Activated CD4-positive, CD25-positive, alpha-beta regulatory T cell treated with anti-CD3 and anti-CD28 coated beads, Interleukin-2, amount 50 U/mL, for 24 hours (primary cell): Measurements from ENCODE around the gene SLC12A8.

Experiments
- ATAC-seq, 2 donors: fragments of 150-1000 bp; cut with Tn5 transposase; one replicate each; pipeline ENCODE4 v1.10.0; 2021; ENCODE audit warnings: mild to moderate bottlenecking in 1 of 2, moderate library complexity in 1 of 2

The SLC12A8 gene

GRCh38 chr3:125152951-125153350, 59.6 kb downstream of the SLC12A8 start:
- ATAC-seq: no peak

DNA sequence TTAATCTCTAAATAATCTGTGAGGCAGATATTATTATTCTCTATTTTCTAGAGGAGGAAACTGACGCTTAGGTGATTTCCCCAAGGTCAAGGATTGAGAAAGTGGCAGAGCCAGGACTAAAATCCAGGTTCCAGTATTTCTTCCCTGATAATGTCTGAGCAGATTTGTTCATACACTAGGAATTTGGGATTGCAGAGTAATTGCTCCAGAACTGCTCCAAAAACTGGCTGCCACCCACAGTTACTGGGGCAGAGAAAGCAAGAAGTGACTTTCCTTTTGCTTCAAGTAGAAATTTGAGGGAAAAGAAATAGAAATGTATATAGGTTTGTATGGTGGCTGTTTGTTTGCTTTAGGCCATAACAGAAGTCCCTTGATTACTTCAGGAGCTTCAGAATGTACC, 60.6 kb downstream of the SLC12A8 start:
- ATAC-seq: no peak

- no peak for ATAC-seq
Observed at GRCh38 chr3:125151442-125151817, 61.1 kb downstream of the SLC12A8 start.

DNA sequence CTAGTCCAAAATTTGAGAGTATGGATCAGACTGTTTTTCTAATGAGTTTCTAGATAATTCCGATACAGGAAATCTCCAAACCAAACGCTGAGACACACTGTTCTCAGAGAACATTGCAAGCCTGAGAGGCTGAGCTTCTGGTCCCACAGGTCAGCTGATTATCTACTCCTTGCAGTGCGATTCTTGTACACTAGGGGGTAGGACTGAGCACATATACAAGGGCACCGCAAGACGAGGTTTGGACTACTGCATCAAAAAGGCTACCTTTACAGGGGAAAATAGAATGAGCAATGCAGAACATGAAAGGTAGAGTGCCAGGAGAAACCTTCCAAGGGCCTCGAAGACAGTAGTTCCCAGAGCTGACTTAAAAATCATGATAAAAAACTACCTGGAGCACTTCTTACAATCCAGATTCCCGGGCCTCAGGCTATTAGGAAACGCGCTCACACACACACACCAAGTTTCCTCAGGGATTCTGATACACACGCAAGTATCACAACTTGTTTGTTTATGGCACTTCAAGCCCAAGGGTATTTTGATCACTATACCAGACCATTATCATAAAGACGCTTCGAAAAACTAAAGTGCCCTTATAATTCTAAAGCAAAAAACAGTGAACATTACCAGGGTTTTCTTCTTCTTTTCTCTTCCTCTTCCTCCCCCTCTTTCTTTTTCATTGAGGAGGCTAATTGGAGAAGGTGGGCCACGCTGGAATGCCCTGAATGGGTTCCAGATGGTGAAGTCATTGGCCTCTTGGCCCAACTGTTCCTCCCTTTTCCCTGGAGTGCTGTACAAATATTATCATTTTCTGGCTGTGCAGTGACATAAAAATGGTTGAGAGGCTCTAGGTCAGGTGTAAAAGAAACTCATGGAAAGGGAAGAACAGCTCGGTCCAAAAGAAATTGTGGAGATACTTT, 61.8 kb downstream of the SLC12A8 start:
- ATAC-seq: peak; percentile 67 to 68

DNA sequence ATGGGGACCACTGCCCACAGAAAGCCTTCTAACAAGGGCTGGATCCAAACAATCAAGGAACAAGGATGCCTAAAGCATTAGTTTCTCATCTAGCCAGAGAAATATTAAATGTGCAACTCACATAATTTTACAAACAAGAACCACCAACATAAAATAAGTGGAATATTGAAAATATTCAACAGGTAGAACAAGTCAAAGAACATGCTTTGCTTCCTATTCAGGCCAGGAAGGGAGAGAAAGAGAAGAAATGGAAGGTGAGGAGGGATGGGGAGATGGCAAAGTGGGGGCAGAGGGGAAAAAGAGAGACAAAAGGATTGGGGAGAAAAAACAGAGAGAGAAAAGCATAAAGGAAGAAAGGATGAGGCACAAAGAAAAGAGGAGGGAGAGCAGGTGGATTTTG, 63.1 kb downstream of the SLC12A8 start:
- ATAC-seq: no peak

DNA sequence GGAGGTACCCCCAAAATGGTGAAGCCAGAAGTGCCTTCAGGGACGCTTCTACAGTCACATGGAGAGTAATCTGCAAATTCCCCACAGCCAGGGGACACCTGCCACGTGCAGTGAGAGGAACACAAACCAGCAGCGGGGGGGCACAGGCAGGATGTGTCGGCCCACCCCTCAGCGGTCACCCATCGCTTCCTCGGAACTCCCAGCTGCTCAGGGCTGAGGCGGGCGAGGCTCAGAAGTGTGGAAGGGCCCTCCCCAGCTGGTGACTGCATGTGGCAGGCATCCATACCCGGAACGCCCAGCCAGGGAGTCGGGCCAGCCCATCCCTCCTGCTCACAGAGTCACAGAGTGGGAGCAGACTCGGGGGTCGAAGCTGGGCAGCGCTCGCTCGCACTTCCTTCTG, 63.7 kb downstream of the SLC12A8 start:
- ATAC-seq: no peak

DNA sequence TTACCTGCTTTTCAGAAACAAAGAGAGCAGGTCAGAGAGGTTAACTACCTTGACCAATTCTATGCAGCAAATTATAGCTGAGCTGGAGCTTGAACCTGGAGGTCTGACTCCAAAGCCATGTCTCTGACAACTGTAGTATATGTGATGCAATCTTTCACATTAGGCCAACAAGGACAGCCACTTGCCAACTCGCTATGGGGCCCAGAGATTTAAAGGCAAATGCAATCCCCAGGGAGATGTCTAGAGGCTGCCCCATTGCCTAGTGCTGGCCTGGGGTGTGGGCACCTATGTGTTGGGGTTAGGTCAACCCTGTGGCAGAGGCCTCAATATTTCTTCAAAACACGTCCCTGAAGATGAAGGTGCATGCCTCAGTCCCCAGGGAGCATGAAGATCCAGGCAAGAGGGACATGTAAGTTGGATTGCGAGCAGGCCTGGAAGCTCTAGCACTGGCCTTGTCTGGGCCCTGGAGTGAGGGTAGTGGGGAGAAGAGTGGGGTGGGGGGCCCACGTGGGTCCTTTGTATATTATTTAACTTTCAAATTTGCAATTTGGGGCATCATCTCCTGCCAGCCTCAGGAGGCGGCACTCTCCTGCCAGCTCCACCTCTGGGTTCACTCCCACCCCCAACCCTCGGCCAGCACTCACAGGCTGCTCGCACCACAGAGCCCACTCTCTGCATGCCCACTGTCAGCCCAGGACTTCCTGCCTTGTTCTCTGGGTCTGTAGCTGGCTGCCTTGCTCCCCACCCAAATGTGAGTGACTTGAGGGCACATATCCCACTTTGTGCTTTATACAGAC, 64.3 kb downstream of the SLC12A8 start:
- ATAC-seq: no peak

GRCh38 chr3:125147491-125147820, 65.1 kb downstream of the SLC12A8 start:
- no peak for ATAC-seq

GRCh38 chr3:125146626-125147490, 65.7 kb downstream of the SLC12A8 start:
- no peak for ATAC-seq

- no peak for ATAC-seq
Observed at GRCh38 chr3:125145751-125146475, 66.6 kb downstream of the SLC12A8 start.

DNA sequence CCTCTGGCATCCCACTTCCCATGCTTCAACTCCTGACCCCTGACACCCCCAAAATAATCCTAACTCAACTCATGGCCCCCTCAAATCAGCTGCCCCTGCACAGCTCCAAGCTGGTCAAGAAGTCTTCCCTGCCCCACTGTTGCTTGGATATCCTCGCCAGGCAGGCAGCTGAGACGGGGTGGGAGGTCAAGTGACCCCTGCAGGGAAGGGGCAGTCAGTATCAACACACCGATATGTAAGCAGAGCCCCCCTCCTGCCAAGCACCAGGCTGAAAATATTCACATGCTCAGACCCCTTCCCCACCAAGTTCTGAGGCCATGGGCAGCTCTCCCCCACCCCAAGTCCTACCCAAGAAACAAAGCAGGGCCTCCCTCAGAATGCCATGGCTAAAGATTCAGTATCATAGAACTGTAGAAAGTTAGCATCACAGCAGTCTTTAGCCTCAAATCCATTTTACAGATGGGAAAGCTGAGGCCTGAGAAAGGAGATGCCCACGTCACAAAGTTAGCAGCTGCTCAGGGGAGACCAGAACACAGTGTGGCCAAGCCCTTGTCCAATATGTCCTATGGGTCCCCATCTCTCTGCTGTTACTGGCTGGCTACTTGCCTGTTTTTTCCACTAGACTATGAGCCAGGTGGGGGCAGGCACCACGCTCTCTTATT, 67.8 kb downstream of the SLC12A8 start:
- no peak for ATAC-seq

DNA sequence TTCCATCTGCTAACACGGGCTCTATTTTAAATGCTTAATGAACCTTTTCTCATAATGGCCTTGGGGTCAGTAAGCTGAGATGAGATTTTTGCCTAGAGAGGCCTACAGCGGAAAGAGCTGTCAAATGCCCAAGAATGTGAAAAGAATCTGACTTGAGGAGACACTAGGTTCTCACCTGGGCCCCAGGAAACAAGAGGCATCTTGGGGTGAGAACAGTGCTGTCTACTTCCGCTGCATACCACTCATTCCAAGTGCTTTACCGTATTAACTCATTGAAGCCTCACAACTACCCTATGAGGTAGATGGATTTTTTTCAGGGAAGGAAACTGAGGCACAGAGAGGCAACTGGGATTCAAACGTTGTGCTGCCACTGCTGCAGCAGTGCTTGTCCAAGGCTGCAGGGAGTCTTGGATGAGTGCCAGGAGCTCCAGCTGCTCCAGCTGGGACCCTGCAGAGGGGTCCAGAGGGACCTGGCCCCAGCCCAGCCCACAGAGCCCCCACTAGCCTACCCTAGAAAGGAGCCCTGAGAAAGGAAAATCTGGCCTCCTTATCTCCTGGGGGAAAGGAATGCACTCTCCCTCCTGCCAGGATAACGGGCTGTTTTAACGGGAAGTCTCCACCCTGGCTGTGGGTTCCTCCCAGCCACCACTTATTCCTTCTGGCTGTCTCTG, 68.4 kb downstream of the SLC12A8 start:
- ATAC-seq: no peak

GRCh38 chr3:125143538-125143937, 69.0 kb downstream of the SLC12A8 start:
- no peak for ATAC-seq

- ATAC-seq: no peak
Observed at GRCh38 chr3:125142940-125143339, 69.6 kb downstream of the SLC12A8 start.

GRCh38 chr3:125142420-125142778, 70.1 kb downstream of the SLC12A8 start:
- ATAC-seq: no peak

- ATAC-seq: peak; percentile 73 to 77
Observed at GRCh38 chr3:125141596-125142419, 70.7 kb downstream of the SLC12A8 start.

- ATAC-seq: no peak
Observed at GRCh38 chr3:125140818-125141595, 71.5 kb downstream of the SLC12A8 start.

DNA sequence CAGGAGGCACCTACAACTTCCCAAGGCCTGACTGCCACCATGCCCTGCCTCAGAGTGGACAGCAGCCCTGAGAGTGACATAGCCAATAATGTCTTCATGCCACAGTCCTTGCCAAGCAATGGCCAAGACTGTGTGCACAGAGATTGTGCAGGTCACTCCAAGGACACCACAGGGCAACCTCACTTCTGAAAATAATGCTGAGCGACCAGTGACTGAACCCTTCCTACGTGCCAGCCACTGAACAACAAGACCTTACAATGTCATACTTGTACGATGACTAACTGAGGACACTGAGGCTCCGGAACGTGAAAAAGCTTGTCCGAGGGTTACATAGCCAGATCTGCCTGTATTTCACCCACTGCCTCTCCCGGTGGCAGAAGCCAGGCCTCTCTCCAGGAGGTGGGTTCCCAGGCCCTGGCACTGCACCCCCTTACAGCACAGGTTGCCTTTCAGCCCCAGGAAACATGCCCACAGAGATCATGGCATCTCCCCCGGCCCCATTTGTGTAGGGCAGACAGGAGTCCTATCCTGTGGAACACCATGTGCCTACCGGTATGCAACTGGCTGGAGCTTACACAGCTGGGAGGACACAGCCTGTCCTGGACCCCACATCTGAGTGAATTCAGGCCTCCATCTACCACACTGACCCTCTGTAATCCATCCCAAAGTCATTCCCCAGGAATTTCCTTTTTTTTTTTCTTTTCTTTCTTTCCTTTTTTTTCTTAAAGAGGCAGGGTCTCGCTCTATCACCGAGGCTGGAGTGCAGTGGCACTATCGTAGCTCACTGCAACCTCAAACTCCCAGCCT, 72.3 kb downstream of the SLC12A8 start:
- no peak for ATAC-seq

DNA sequence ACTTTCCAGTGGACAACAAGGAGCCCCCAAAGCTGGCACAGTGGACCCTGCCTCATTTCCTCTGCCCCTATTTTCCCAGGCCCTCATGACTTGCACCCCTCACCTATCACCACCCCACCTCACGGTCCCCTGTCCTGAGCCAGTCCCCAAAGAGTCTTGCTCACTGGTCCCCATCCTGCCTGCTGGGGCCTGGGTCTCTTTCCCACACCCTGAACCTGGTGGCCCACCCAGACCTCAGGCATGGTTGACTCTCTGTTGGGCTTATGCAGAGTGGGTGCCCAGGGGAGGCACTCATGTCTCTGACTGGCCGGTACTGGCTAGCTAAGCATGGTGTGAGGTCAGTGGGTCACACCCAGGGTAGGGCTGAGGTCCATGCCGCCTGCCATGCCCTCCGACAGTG, 73.2 kb downstream of the SLC12A8 start:
- no peak for ATAC-seq
